CD14-positive monocyte (primary cell): ENCODE measurements around the gene ACTR2. TPM values are rescaled to one million over a fixed set of nuclear protein-coding genes. Genes with fewer than 3 reads are reported as not detected.
"Not testable (repeated sequence)": the region's sequence is repeated elsewhere in the genome, so short reads cannot be mapped to it uniquely, and the experiment has no call there.

ENCODE experiments used
- DNase-seq, 3 donors: peaks; one replicate each; pipeline ENCODE4 v3.0.0-alpha.2; 2011 to 2022
- H2AFZ ChIP-seq: 2 replicates; pipeline ENCODE4 v1.6.0; 2012; ENCODE audit warnings: mild to moderate bottlenecking, low read depth, low read length, inconsistent platforms; ENCODE audit not compliant: insufficient read depth, poor library complexity, severe bottlenecking
- H3K27ac ChIP-seq, 2 donors: 1 replicate in 1 of 2; 2 replicates in 1 of 2; pipeline ENCODE4 v1.5.1; 2012 to 2013; ENCODE audit warnings: low read length in 2 of 2, control low read depth in 1 of 2, inconsistent platforms in 1 of 2, low read depth in 1 of 2, mild to moderate bottlenecking in 1 of 2
- H3K27me3 ChIP-seq, 2 donors: one replicate each; pipeline versions ENCODE4 v1.6.0 to v1.6.1; 2011 to 2013; ENCODE audit warnings: low read length in 2 of 2; ENCODE audit not compliant: control insufficient read depth in 2 of 2, insufficient read depth in 2 of 2
- H3K36me3 ChIP-seq, 2 donors: replicated peaks in 1 of 2; 1 replicate in 1 of 2; 2 replicates in 1 of 2; pipeline versions ENCODE4 v1.5.1 to v1.6.1; 2012 to 2013; ENCODE audit warnings: low read length in 2 of 2, control low read depth in 1 of 2, inconsistent platforms in 1 of 2, mild to moderate bottlenecking in 1 of 2; ENCODE audit not compliant: insufficient read depth in 2 of 2, control insufficient read depth in 1 of 2
- H3K4me1 ChIP-seq, 2 donors: 1 replicate in 1 of 2; 2 replicates in 1 of 2; pipeline versions ENCODE4 v1.5.1 to v1.6.1; 2012 to 2013; ENCODE audit warnings: low read length in 2 of 2, control low read depth in 1 of 2, inconsistent platforms in 1 of 2, mild to moderate bottlenecking in 1 of 2, moderate library complexity in 1 of 2; ENCODE audit not compliant: insufficient read depth in 2 of 2, control insufficient read depth in 1 of 2
- H3K4me2 ChIP-seq: replicated peaks from 2 replicates; pipeline ENCODE3; 2012; ENCODE audit warnings: low read length, moderate library complexity, mild to moderate bottlenecking; ENCODE audit not compliant: poor library complexity, severe bottlenecking; ENCODE audit errors: extremely low read depth
- H3K4me3 ChIP-seq, 3 experiments: fragments of 200-600 bp in 1 of 3; sonication (generic) in 1 of 3; replicated peaks in 1 of 3; 1 replicate in 2 of 3; 2 replicates in 1 of 3; pipeline ENCODE4 v1.5.1; 2011 to 2013; ENCODE audit warnings: low read length in 3 of 3, mild to moderate bottlenecking in 3 of 3, control low read depth in 2 of 3, low read depth in 2 of 3, inconsistent platforms in 1 of 3, moderate library complexity in 1 of 3
- H3K79me2 ChIP-seq: 2 replicates; pipeline ENCODE4 v1.6.0; 2012; ENCODE audit warnings: mild to moderate bottlenecking, control low read depth, inconsistent platforms, low read length, moderate library complexity; ENCODE audit not compliant: insufficient read depth
- H3K9ac ChIP-seq: 2 replicates; pipeline ENCODE4 v1.6.0; 2017; ENCODE audit warnings: low read length, mild to moderate bottlenecking; ENCODE audit not compliant: insufficient read depth, poor library complexity, severe bottlenecking
- H3K9me3 ChIP-seq, 2 donors: replicated peaks in 1 of 2; 1 replicate in 1 of 2; 2 replicates in 1 of 2; pipeline versions ENCODE4 v1.5.1 to v1.6.1; 2012 to 2013; ENCODE audit warnings: low read length in 2 of 2, control low read depth in 1 of 2; ENCODE audit not compliant: control insufficient read depth in 1 of 2, insufficient read depth in 1 of 2
- H4K20me1 ChIP-seq: 2 replicates; pipeline ENCODE4 v1.6.0; 2012; ENCODE audit warnings: mild to moderate bottlenecking, low read length, control low read depth, moderate library complexity; ENCODE audit not compliant: insufficient read depth
- H3K27ac Mint-ChIP-seq, 7 donors: one replicate each; pipeline ENCODE4 v1.8.0; 2020; ENCODE audit warnings: mild to moderate bottlenecking in 7 of 7, mixed read lengths in 7 of 7, moderate library complexity in 6 of 7, inconsistent platforms in 2 of 7
- H3K27me3 Mint-ChIP-seq, 3 donors: one replicate each; pipeline ENCODE4 v1.8.0; 2021 to 2022; ENCODE audit warnings: low read depth in 3 of 3, mild to moderate bottlenecking in 3 of 3, mixed read lengths in 3 of 3, moderate library complexity in 3 of 3, inconsistent platforms in 1 of 3
- H3K36me3 Mint-ChIP-seq, 2 donors: one replicate each; pipeline ENCODE4 v1.8.0; 2020; ENCODE audit warnings: mixed read lengths in 2 of 2, inconsistent platforms in 1 of 2, mild to moderate bottlenecking in 1 of 2
- H3K4me1 Mint-ChIP-seq: one replicate; pipeline ENCODE4 v1.8.0; 2020; ENCODE audit warnings: mild to moderate bottlenecking, mixed read lengths
- H3K4me3 Mint-ChIP-seq, 2 donors: one replicate each; pipeline ENCODE4 v1.8.0; 2020; ENCODE audit warnings: mild to moderate bottlenecking in 2 of 2, mixed read lengths in 2 of 2, moderate library complexity in 1 of 2
- H3K9me3 Mint-ChIP-seq, 7 donors: one replicate each; pipeline ENCODE4 v1.8.0; 2020 to 2022; ENCODE audit warnings: mixed read lengths in 7 of 7, mild to moderate bottlenecking in 6 of 7, moderate library complexity in 6 of 7, inconsistent platforms in 2 of 7
- CTCF ChIP-seq: fragments of 200-600 bp; IDR thresholded peaks from one replicate; pipeline ENCODE4 v1.8.0; 2022; ENCODE audit warnings: antibody characterized with exemption, mild to moderate bottlenecking
- WGBS: methylation state at CpG from one replicate; pipeline ENCODE4 v1.1.5; 2013; ENCODE audit warnings: missing lambda C conversion rate; ENCODE audit not compliant: insufficient coverage; 5-methylcytosine and 5-hydroxymethylcytosine counted together
- intact Hi-C, 2 donors: fragments of 100-400 bp; cut with micrococcal nuclease; formaldehyde crosslinking; loops; one replicate each; pipeline versions ENCODE4 v1.15.0 to v1.15.1; 2023
- polyA plus RNA-seq, 3 donors: library from polyadenylated mRNA; depleted of rRNA in 1 of 3; unstranded in 2 of 3; stranded (reverse) in 1 of 3; fragments of 300-500 nt in 2 of 3; fragments of >200 nt in 1 of 3; fragmentation: Illumina TruSeq in 2 of 3; gene quantifications; 1 replicate in 2 of 3; 2 replicates in 1 of 3; pipeline ENCODE4 v1.2.3, GENCODE V29; 2012 to 2021

ACTR2 gene
- polyA plus RNA-seq, 3 donors, result 88.7 to 560 (median 342) TPM

GRCh38 chr2:65316072-65316471, 88.4 kb downstream of the ACTR2 start:
- WGBS, result 95% methylated on average over 3 of the region's 6 CpGs
- H3K4me1 ChIP-seq, result no peaks in the 10 kb centered on the region
- no peak for TF ChIP-seq CTCF
- H3K27me3 ChIP-seq, result no peaks in the 10 kb centered on the region
- H3K9me3 ChIP-seq, result peaks cover 0 to 3% of the 10 kb centered on the region in 2 donors
- H3K36me3 Mint-ChIP-seq, result peaks cover 31 to 35% of the 10 kb centered on the region in 2 donors
- H3K4me3 ChIP-seq, result no peak overlapping the region
- H3K4me1 Mint-ChIP-seq, result no peaks in the 10 kb centered on the region
- no peak overlapping the region for H3K4me2 ChIP-seq
- intact Hi-C loops, result no loop called here
- H3K27me3 Mint-ChIP-seq, result no peaks in the 10 kb centered on the region
- no peak overlapping the region for H3K9ac ChIP-seq
- no peak overlapping the region for H2AFZ ChIP-seq
- no peaks in the 10 kb centered on the region for H4K20me1 ChIP-seq
- peaks cover 14 to 44% of the 10 kb centered on the region in 2 donors for H3K36me3 ChIP-seq
- H3K79me2 ChIP-seq, result no peaks in the 10 kb centered on the region
- H3K27ac ChIP-seq, result no peak overlapping the region
- no peak overlapping the region for H3K27ac Mint-ChIP-seq
- H3K4me3 Mint-ChIP-seq, result no peak overlapping the region
- DNase-seq, result no peak
- H3K9me3 Mint-ChIP-seq, result peaks cover 0 to 11% (median 6%) of the 10 kb centered on the region in 7 donors

- H3K4me1 ChIP-seq, H2AFZ ChIP-seq, H3K79me2 ChIP-seq, H3K9me3 ChIP-seq, H3K27me3 ChIP-seq, H3K4me3 ChIP-seq, intact Hi-C loops, H3K27ac Mint-ChIP-seq, H3K4me1 Mint-ChIP-seq, H3K4me2 ChIP-seq, H4K20me1 ChIP-seq, DNase-seq, H3K4me3 Mint-ChIP-seq, H3K9ac ChIP-seq, H3K27ac ChIP-seq, H3K27me3 Mint-ChIP-seq: not testable (repeated sequence)
- Mint-ChIP-seq H3K36me3 (peaks cover 31% of the 10 kb centered on the region in 2 donors), H3K9me3 (peaks cover 0 to 11% (median 6%) of the 10 kb centered on the region in 7 donors)
- WGBS, result 100% methylated on average over 3 of the region's 7 CpGs
- H3K36me3 ChIP-seq, result peaks cover 14 to 38% of the 10 kb centered on the region in 2 donors
Observed at GRCh38 chr2:65317351-65317750, 89.7 kb downstream of the ACTR2 start.
